B cell (primary cell): ENCODE measurements around the gene BRSK2. TPM values are rescaled to one million over a fixed set of nuclear protein-coding genes. Genes with fewer than 3 reads are reported as not detected.

Experiments
- ATAC-seq: fragments of 200-7000 bp; cut with Tn5 transposase; one replicate; pipeline ENCODE4 v1.10.0; 2021; ENCODE audit warnings: low read depth, mild to moderate bottlenecking, moderate number of reproducible peaks, moderate library complexity
- CTCF ChIA-PET: fragments of 350-600 bp; sonication (Branson Sonifier 250); formaldehyde crosslinking; loops from one replicate; lab custom pipeline; 2021; ENCODE audit warnings: antibody characterized with exemption, inconsistent platforms; lab: Charles Lee
- POLR2A ChIA-PET: fragments of 350-600 bp; sonication (Branson Sonifier 250); formaldehyde crosslinking; loops from one replicate; lab custom pipeline; 2021; ENCODE audit warnings: antibody characterized with exemption; lab: Charles Lee
- DNase-seq: peaks from one replicate; pipeline ENCODE4 v3.0.0; 2013
- H2AFZ ChIP-seq: 2 replicates; pipeline ENCODE4 v1.6.1; 2012; ENCODE audit warnings: mild to moderate bottlenecking, low read depth, low read length; ENCODE audit not compliant: insufficient read depth, poor library complexity, severe bottlenecking
- H3K27ac ChIP-seq, 2 donors: 1 replicate in 1 of 2; 2 replicates in 1 of 2; pipeline ENCODE4 v1.5.1; 2012 to 2013; ENCODE audit warnings: low read length in 2 of 2, mild to moderate bottlenecking in 2 of 2, moderate library complexity in 1 of 2
- H3K27me3 ChIP-seq, 4 experiments: fragments of 200-600 bp in 1 of 4; sonication (generic) in 1 of 4; replicated peaks in 1 of 4; 1 replicate in 2 of 4; 2 replicates in 2 of 4; pipeline versions ENCODE4 v1.6.1 to v1.7.0; 2013 to 2016; ENCODE audit warnings: low read length in 3 of 4, mild to moderate bottlenecking in 2 of 4, mixed read lengths in 1 of 4, moderate library complexity in 1 of 4; ENCODE audit not compliant: insufficient read depth in 4 of 4, control insufficient read depth in 3 of 4; ENCODE audit errors: control extremely low read depth in 1 of 4
- H3K36me3 ChIP-seq, 2 experiments: replicated peaks in 1 of 2; 1 replicate in 1 of 2; 2 replicates in 1 of 2; pipeline versions ENCODE4 v1.6.1 to v1.7.1; 2013; ENCODE audit warnings: low read length in 1 of 2; ENCODE audit not compliant: insufficient read depth in 2 of 2, control insufficient read depth in 1 of 2; ENCODE audit errors: control extremely low read depth in 1 of 2, extremely low read depth in 1 of 2
- H3K4me1 ChIP-seq, 2 donors: fragments of 200-600 bp in 1 of 2; sonication (generic) in 1 of 2; 1 replicate in 1 of 2; 2 replicates in 1 of 2; pipeline versions ENCODE4 v1.5.1 to v1.6.1; 2013 to 2017; ENCODE audit warnings: low read length in 2 of 2; ENCODE audit not compliant: control insufficient read depth in 2 of 2, insufficient read depth in 2 of 2
- H3K4me2 ChIP-seq: replicated peaks from 2 replicates; pipeline ENCODE3; 2012; ENCODE audit warnings: mild to moderate bottlenecking, low read depth, low read length; ENCODE audit not compliant: poor library complexity, severe bottlenecking
- H3K4me3 ChIP-seq, 5 experiments: fragments of 200-600 bp in 1 of 5; sonication (generic) in 1 of 5; 1 replicate in 3 of 5; 2 replicates in 2 of 5; pipeline versions ENCODE4 v1.5.1 to v1.7.0; 2011 to 2016; ENCODE audit warnings: low read length in 4 of 5, mild to moderate bottlenecking in 4 of 5, low read depth in 2 of 5, control low read depth in 1 of 5, moderate library complexity in 1 of 5; ENCODE audit not compliant: insufficient read depth in 1 of 5; ENCODE audit errors: control extremely low read depth in 1 of 5, extremely low read depth in 1 of 5
- H3K79me2 ChIP-seq: fragments of 200-600 bp; sonication (generic); one replicate; pipeline ENCODE4 v1.6.0; 2016; ENCODE audit warnings: low read length; ENCODE audit not compliant: control insufficient read depth, insufficient read depth
- H3K9ac ChIP-seq: fragments of 200-600 bp; sonication (generic); 2 replicates; pipeline ENCODE4 v1.6.1; 2017; ENCODE audit warnings: mild to moderate bottlenecking, low read length, moderate library complexity
- H3K9me3 ChIP-seq, 3 donors: one replicate each; pipeline versions ENCODE4 v1.6.1 to v1.7.1; 2013; ENCODE audit warnings: low read length in 2 of 3; ENCODE audit not compliant: control insufficient read depth in 2 of 3, insufficient read depth in 1 of 3; ENCODE audit errors: control extremely low read depth in 1 of 3
- H4K20me1 ChIP-seq: 2 replicates; pipeline ENCODE4 v1.6.0; 2012; ENCODE audit warnings: mild to moderate bottlenecking, low read length; ENCODE audit not compliant: insufficient read depth, control insufficient read depth, poor library complexity, severe bottlenecking
- H3K27ac Mint-ChIP-seq: one replicate; pipeline ENCODE4 v1.8.0; 2021; ENCODE audit warnings: mixed read lengths
- H3K27me3 Mint-ChIP-seq: one replicate; pipeline ENCODE4 v1.8.0; 2021; ENCODE audit warnings: mixed read lengths
- H3K4me1 Mint-ChIP-seq: one replicate; pipeline ENCODE4 v1.8.0; 2021; ENCODE audit warnings: mixed read lengths
- H3K4me3 Mint-ChIP-seq: one replicate; pipeline ENCODE4 v1.8.0; 2021; ENCODE audit warnings: mixed read lengths
- H3K9me3 Mint-ChIP-seq: one replicate; pipeline ENCODE4 v1.8.0; 2022; ENCODE audit warnings: mixed read lengths; ENCODE audit not compliant: insufficient read depth
- EZH2 ChIP-seq: IDR thresholded peaks from 2 replicates; pipeline ENCODE4 v1.6.1; 2012; ENCODE audit warnings: borderline replicate concordance, low read depth, mild to moderate bottlenecking, moderate library complexity, low read length; ENCODE audit not compliant: insufficient read depth, poor library complexity, severe bottlenecking
- WGBS: methylation state at CpG from one replicate; pipeline ENCODE4 v1.1.5; 2013; ENCODE audit warnings: missing lambda C conversion rate; ENCODE audit not compliant: insufficient coverage; 5-methylcytosine and 5-hydroxymethylcytosine counted together
- intact Hi-C: fragments of 100-400 bp; cut with micrococcal nuclease; formaldehyde crosslinking; loops from one replicate; pipeline ENCODE4 v1.10.0; 2022
- polyA plus RNA-seq: library from polyadenylated mRNA; depleted of rRNA; stranded (reverse); fragments of >200 nt; gene quantifications from 2 replicates; pipeline ENCODE4 v1.2.3, GENCODE V29; 2012
- total RNA-seq, 2 donors: library from RNA; stranded (reverse); fragments of 120-200 nt in 1 of 2; gene quantifications; 1 replicate in 1 of 2; 2 replicates in 1 of 2; pipeline versions ENCODE4 v1.2.3 to v1.2.4, GENCODE V29; 2013 to 2022
- TF ChIP-seq, protein P1 (sequence below): fragments of 200-600 bp; IDR thresholded peaks from one replicate; pipeline ENCODE4 v1.8.0; 2022; ENCODE audit warnings: antibody characterized with exemption, mild to moderate bottlenecking

BRSK2 gene
- total and polyA plus RNA-seq, 2 donors (not counting 1 experiment from before 2014, with no cell fraction given): 0.51 to 0.79 TPM

DNA sequence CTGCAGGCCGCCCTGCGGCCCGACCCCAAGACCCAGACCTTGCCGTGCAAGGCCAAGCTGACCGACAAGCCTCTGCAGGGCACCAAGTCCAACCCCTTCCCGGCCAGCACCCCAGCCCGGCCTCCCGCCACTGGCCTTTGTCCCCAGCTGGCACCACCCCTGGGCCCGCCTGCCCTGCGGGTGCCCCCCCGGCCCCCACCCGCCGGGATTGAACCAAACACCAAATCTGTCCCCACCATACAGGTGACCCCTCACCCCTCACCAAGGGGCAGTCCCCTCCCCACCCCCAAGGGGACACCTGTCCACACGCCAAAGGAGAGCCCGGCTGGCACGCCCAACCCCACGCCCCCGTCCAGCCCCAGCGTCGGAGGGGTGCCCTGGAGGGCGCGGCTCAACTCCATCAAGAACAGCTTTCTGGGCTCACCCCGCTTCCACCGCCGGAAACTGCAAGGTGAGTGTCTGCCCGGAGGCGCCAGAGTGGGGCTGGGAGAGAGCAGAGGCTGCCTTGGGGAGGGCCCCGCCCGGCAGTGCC is 60.7 kb downstream of the BRSK2 start:
- Histone ChIP-seq H3K4me2 (no peak overlapping the region), H2AFZ (no peak overlapping the region), H3K36me3 (no peaks in the 10 kb centered on the region), H3K9ac (no peak overlapping the region), H3K27ac (no peak overlapping the region), H4K20me1 (no peaks in the 10 kb centered on the region), H3K27me3 (no peaks in the 10 kb centered on the region), H3K9me3 (no peaks in the 10 kb centered on the region), H3K79me2 (no peaks in the 10 kb centered on the region), H3K4me3 (no peak overlapping the region), H3K4me1 (peaks cover 0 to 4% of the 10 kb centered on the region in 2 donors)
- intact Hi-C loops: loop anchor here (5.0 kb wide), 1 partner anchor 122 kb away; the partner anchor contains the start of gene DUSP8
- DNase-seq (no peak), ATAC-seq (no peak)
- no peaks in the 10 kb centered on the region for H3K9me3 Mint-ChIP-seq
- ChIA-PET CTCF (no interaction called here), POLR2A (no interaction called here)
- WGBS: 92% methylated on average over 24 of the region's 29 CpGs
- no peak for TF ChIP-seq EZH2
- TF ChIP-seq, protein P1, sequence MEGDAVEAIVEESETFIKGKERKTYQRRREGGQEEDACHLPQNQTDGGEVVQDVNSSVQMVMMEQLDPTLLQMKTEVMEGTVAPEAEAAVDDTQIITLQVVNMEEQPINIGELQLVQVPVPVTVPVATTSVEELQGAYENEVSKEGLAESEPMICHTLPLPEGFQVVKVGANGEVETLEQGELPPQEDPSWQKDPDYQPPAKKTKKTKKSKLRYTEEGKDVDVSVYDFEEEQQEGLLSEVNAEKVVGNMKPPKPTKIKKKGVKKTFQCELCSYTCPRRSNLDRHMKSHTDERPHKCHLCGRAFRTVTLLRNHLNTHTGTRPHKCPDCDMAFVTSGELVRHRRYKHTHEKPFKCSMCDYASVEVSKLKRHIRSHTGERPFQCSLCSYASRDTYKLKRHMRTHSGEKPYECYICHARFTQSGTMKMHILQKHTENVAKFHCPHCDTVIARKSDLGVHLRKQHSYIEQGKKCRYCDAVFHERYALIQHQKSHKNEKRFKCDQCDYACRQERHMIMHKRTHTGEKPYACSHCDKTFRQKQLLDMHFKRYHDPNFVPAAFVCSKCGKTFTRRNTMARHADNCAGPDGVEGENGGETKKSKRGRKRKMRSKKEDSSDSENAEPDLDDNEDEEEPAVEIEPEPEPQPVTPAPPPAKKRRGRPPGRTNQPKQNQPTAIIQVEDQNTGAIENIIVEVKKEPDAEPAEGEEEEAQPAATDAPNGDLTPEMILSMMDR: no peak
- H3K4me1 Mint-ChIP-seq: no peaks in the 10 kb centered on the region
- H3K27ac Mint-ChIP-seq: no peak overlapping the region
- no peak overlapping the region for H3K4me3 Mint-ChIP-seq
- no peaks in the 10 kb centered on the region for H3K27me3 Mint-ChIP-seq

- Histone ChIP-seq H3K36me3 (no peaks in the 10 kb centered on the region), H3K4me3 (no peak overlapping the region), H3K27me3 (no peaks in the 10 kb centered on the region), H2AFZ (no peak overlapping the region), H4K20me1 (no peaks in the 10 kb centered on the region), H3K4me1 (peaks cover 0 to 4% of the 10 kb centered on the region in 2 donors), H3K79me2 (no peaks in the 10 kb centered on the region), H3K9ac (no peak overlapping the region), H3K9me3 (no peaks in the 10 kb centered on the region), H3K4me2 (no peak overlapping the region), H3K27ac (no peak overlapping the region)
- Mint-ChIP-seq H3K9me3 (no peaks in the 10 kb centered on the region), H3K27ac (no peak overlapping the region), H3K4me1 (no peaks in the 10 kb centered on the region), H3K4me3 (no peak overlapping the region), H3K27me3 (no peaks in the 10 kb centered on the region)
- no peak for ATAC-seq
- no peak for DNase-seq
- TF ChIP-seq, protein P1: no peak
- TF ChIP-seq EZH2: no peak
- WGBS: 87% methylated on average over 20 of the region's 22 CpGs
- intact Hi-C loops: loop anchor here (5.0 kb wide), 1 partner anchor 121 kb away; the partner anchor contains the start of gene DUSP8
- POLR2A ChIA-PET: no interaction called here
- CTCF ChIA-PET: no interaction called here
Measured at GRCh38 chr11:1450949-1451710, 61.4 kb downstream of the BRSK2 start.
